ENCODE results near the gene ERG. TPM values are rescaled to one million over a fixed set of nuclear protein-coding genes. Genes with fewer than 3 reads are reported as not detected.
A peak's percentile ranks its signal among the peaks of the same experiment; 100 is the strongest.

ERG gene
- total and polyA plus RNA-seq, 2 of the 8 experiments (the other 6 are each of a cell fraction or from before 2014, with no cell fraction given), result 1.0 to 3.0 TPM

- Histone ChIP-seq H2BK15ac (ENCODE audit: low read length) (no peak overlapping the region), H2BK120ac (replicated peaks; ENCODE audit: low read depth, low read length) (no peak overlapping the region), H4K8ac (ENCODE audit: extremely low read depth, insufficient read depth, low read length) (no peak overlapping the region), H3K79me2 (ENCODE audit: control insufficient read depth in 1 of 2, insufficient read depth in 2 of 2, low read length in 2 of 2) (no peaks in the 10 kb centered on the region), H3K27ac (ENCODE audit: low read depth, low read length) (no peak overlapping the region), H3K23me2 (ENCODE audit: low read depth, low read length) (no peaks in the 10 kb centered on the region), H2BK12ac (ENCODE audit: low read depth, low read length) (peak overlapping the region; percentile 19; the same call in 1 of the 2 replicates), H4K91ac (replicated peaks; ENCODE audit: insufficient read length, low read length) (no peak overlapping the region), H2BK20ac (ENCODE audit: low read length) (no peak overlapping the region), H3K4me1 (replicated peaks in 1 of 4; ENCODE audit: control insufficient read depth in 3 of 4, insufficient read depth in 4 of 4, low read length in 3 of 4) (peaks cover 0 to 11% (median 4%) of the 10 kb centered on the region in 4 experiments; a peak in 3 of 7 replicates), H3K79me1 (ENCODE audit: low read depth, low read length) (no peaks in the 10 kb centered on the region), H3K36me3 (ENCODE audit: control insufficient read depth in 2 of 4, insufficient read depth in 4 of 4, low read length in 3 of 4) (no peaks in the 10 kb centered on the region), H3K9me3 (ENCODE audit: insufficient read depth in 2 of 2, low read depth in 1 of 2, low read length in 1 of 2) (no peaks in the 10 kb centered on the region; a peak in 1 of 4 replicates), H2BK5ac (ENCODE audit: low read depth, low read length) (no peak overlapping the region), H3K4me3 (ENCODE audit: extremely low read depth in 1 of 4, insufficient read depth in 2 of 4, low read depth in 3 of 4, low read length in 4 of 4) (no peak overlapping the region), H3K56ac (replicated peaks; ENCODE audit: insufficient read length, low read depth, low read length) (no peak overlapping the region), H4K5ac (ENCODE audit: insufficient read length, low read depth, low read length) (no peak overlapping the region), H3K18ac (ENCODE audit: extremely low read depth, low read length) (no peak overlapping the region), H4K20me1 (replicated peaks in 1 of 2; ENCODE audit: control insufficient read depth in 1 of 2, insufficient read depth in 2 of 2, low read length in 2 of 2) (no peaks in the 10 kb centered on the region), H3K23ac (ENCODE audit: insufficient read length) (no peak overlapping the region), H3K9ac (replicated peaks in 1 of 4; ENCODE audit: extremely low read depth in 1 of 4, low read depth in 3 of 4, low read length in 3 of 4) (no peak overlapping the region), H2AK5ac (ENCODE audit: low read depth, low read length) (no peak overlapping the region), H3K14ac (ENCODE audit: insufficient read length) (no peak overlapping the region), H3K4ac (replicated peaks; ENCODE audit: insufficient read length, low read depth, low read length) (no peak overlapping the region), H3K27me3 (replicated peaks in 1 of 4; ENCODE audit: control insufficient read depth in 3 of 4, extremely low read depth in 1 of 4, insufficient read depth in 3 of 4, low read length in 3 of 4) (peaks cover 0 to 4% (median 0%) of the 10 kb centered on the region in 4 experiments; a peak in 3 of 7 replicates), H3K4me2 (ENCODE audit: insufficient read depth in 1 of 2, low read depth in 2 of 2, low read length in 2 of 2) (no peak overlapping the region), H2AFZ (ENCODE audit: low read length) (no peak overlapping the region)
- FAIRE-seq (no peak), DNase-seq (ENCODE audit: low read depth in 1 of 2, low spot score in 2 of 2) (no peak)
- TF ChIP-seq SRF (IDR thresholded peaks at IDR 0.05; ENCODE audit: low read depth, low read length) (no peak), PHF8 (conservative IDR thresholded peaks at IDR 0.05; ENCODE audit: low read depth, low read length) (no peak)
- POLR2A ChIA-PET (ENCODE audit: partially characterized antibody), result no interaction called here
- CTCF ChIA-PET (ENCODE audit: partially characterized antibody), result interaction anchor here (0.6 to 9.0 kb wide), 10 partner anchors 11 to 196 kb away, joined by 3 to 366 read pairs (median 14); no protein-coding TSS in a partner anchor
- 92% methylated on average over 10 of the region's 10 CpGs; no CpG with 5 or more reads in 1 of the 2 experiments for WGBS, 2 experiments (ENCODE audit: extremely low coverage in 1 of 2, insufficient coverage in 1 of 2, insufficient read length in 1 of 2, insufficient replicate concordance in 2 of 2, low coverage in 1 of 2, low lambda C conversion rate in 2 of 2, missing lambda C conversion rate in 1 of 2)
These were observed 144.0 kb downstream of the ERG start for GRCh38 chr21:38354231-38354630.

All from H1 (cell line).